GM21390 (cell line): Measurements from ENCODE around the gene PDXDC1.
"Not testable (repeated sequence)": the region's sequence is repeated elsewhere in the genome, so short reads cannot be mapped to it uniquely, and the experiment has no call there.

Experiments used
- ATAC-seq: cut with Tn5 transposase; IDR thresholded peaks from one replicate; pipeline ENCODE4 v1.9.1; 2021; ENCODE audit not compliant: unreplicated experiment

Gene PDXDC1

DNA sequence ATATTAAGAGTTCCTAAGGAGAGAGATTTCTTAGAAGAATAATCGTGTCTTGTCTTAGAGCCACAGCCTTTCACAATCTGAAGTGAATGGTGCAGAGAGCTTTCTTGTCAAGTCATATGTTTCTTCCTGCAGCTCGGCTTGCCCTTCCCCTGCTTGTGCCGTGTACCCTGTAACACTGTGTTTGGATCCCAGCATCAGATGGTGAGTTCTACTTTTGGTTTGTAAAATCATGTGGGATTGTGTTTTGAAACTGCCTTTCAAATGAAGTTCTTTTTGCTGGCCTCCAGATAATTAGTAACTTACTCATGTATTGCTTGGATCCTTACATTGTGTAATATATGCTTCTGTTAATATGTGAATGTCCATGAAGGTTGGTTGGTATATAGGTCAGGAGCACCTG, 33.8 kb downstream of the PDXDC1 start:
- not testable (repeated sequence) for ATAC-seq

- ATAC-seq = not testable (repeated sequence)
Measured at GRCh38 chr16:15012941-15013340, 38.1 kb downstream of the PDXDC1 start.

GRCh38 chr16:15015671-15016070, 40.8 kb downstream of the PDXDC1 start:
- ATAC-seq = not testable (repeated sequence)

DNA sequence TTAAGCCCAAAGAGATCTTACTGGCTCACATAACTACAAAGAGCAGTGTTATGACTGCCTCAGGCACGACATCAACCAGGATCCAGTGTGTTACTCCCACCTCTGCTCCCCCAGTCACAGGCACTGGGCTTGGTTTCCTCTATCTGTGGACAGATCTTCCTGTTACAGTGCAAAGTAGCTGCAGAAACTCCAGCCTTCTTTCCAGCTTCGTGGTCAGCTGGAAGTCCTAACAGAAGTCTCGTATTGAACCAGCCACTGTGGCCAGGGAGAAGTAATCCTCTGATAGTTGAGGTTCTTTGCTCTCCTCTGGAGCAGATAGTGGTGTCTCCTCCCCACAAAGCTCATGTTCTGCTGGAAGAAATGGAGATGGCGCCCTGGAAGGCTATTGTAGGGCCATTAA, 41.5 kb downstream of the PDXDC1 start:
- not testable (repeated sequence) for ATAC-seq

DNA sequence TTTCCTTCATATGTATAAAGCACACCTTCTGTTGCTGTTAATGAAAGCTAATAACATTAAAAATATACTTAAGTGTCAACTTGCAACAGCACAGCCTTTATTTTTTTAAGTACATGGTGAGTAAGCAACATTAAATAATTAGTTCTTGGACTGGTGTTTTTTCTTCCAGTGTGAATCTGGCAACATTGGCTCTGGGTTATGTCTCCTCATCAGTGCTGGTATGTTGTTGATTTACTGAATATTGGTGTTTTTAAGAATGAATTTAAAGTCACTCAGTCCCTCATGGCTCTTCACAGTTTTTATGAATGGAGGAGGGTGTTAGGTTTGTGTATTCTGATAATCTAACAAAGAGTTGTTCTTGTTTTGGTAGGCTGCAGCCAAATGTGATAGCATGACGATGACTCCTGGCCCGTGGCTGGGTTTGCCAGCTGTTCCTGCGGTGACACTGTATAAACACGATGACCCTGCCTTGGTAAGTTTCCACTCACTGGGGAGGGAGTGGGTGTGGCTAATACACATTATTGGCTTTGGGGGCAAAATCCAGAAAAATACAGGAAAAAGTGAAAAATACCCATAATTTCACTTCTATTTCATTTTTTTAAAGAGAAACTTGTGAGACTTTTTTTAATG, 42.2 kb downstream of the PDXDC1 start:
- not testable (repeated sequence) for ATAC-seq

DNA sequence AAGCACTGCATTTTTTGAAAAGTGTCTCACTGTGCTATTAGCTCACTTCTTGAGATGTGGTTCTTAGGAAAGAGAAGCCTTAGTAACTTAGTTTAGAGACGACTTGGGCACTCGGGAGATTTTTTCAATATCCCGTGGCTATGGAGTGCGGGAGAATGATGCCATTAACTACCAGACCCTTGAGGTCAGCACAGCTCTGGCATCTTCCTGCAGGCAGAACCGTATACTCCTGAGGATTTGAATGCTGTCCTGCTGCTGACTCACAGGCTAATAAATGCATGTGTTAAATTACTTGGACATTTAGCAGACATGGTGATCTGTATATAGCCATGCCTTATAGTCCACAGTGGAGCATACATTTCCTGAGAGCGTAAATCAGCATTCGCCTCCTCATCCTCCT, 46.6 kb downstream of the PDXDC1 start:
- not testable (repeated sequence) for ATAC-seq

DNA sequence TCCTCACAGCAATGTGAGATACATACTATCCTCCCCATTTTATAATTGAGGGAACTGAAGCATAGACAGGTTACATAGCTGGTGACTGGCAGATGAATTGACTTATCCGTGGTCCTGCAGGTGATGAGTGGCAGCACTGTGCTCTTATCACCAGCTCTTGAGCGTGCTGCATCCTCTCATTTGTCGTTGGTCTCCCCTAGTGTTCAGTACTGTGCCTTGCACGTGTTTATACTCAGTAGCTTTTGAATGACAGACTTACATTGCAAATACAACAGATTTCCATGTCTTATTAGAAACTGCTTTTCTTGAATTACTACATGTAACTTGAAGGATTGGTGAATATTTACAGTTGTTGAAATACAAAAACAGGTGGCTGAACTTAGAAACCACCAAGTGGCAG, 47.4 kb downstream of the PDXDC1 start:
- ATAC-seq = not testable (repeated sequence)

DNA sequence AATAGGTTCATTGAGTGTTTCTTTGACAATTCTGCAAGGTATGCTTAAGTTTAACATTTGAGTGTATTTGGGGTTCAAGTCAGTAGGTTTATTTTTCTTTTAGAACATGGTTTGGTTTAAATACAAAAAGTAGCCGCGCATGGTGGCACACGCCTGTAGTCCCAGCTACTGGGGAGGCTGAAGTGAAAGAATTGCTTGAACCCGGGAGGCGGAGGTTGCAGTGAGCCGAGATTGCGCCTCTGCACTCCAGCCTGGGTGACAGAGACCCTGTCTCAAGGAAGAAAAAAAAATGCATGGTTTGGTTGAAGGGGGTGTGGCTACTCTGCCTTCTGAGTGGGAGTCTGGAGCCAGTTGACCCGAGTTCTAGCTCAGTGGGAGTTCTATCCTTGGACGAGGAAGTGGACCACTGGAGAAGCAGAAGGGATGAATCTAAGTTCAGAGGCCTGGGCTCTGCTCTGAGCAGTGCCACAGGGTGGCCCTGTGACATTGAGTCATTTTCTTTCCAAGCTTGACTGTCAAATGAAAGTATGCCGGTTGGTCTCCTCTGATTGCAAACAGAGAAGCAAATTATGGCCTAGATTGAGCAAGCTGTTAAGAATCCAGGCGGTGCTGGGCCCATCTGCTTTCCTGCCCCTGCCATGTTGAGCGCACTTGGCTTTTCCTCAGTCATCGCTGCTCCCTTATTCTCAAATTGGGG, 48.7 kb downstream of the PDXDC1 start:
- ATAC-seq = not testable (repeated sequence)

DNA sequence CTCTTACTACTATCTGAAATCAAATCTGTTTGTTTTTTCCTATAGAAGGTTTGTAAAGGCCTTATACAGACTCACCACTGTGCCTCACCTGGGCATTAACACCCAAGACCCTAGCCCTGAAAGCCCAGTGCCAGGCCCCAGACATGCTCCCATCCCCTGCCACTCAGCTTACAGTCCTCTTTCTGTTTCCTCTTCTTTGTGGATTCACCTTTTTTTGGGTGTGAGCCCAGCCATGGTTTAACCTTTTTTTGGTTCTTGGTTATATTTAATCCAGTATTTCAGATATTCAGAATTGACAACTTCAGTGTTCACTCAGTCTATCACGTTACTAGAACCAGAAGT, 50.0 kb downstream of the PDXDC1 start:
- ATAC-seq = not testable (repeated sequence)

GRCh38 chr16:15025234-15025951, 50.6 kb downstream of the PDXDC1 start:
- not testable (repeated sequence) for ATAC-seq

- not testable (repeated sequence) for ATAC-seq
Measured at GRCh38 chr16:15027051-15027450, 52.2 kb downstream of the PDXDC1 start.

DNA sequence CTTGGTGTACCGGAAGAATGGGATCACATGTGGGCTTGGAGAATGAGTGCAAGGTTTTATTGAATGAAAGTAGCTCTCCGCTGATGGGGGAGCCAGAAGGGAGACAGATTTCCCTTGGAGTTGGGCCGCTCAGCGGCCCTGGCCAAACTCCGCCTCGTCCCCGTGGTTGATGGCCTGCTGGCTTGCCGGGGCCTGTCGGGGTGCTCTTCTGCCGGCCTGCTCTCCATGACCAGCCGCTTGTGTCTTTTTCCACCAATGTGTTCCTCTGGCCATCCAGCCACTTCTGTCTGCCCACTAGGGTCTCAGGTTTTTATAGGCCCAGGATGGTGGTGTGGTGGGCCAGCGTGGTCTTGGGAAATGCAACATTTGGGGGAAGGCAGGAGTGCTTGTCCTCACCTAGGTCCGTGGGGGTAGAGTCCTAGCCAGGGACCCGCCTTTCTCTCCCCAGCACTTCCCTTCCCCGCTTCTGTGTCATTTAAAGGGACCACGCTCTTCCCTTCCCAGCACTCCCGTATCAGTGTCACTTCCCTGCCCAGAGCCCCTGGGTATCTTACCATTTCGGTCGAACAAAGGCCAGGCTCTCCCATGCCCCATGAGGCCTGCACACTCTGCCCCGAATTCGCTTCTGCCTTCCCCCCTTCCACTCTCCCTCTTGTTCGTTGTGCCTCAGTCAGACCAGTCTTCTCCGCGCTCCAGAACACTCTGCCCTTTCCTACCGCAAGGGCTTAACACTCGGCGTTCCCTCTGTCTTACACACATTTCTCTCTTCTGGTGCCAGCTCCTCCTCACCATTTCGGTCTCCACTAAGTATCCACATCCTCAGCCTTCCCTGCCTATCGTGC, 52.9 kb downstream of the PDXDC1 start:
- ATAC-seq = not testable (repeated sequence)

DNA sequence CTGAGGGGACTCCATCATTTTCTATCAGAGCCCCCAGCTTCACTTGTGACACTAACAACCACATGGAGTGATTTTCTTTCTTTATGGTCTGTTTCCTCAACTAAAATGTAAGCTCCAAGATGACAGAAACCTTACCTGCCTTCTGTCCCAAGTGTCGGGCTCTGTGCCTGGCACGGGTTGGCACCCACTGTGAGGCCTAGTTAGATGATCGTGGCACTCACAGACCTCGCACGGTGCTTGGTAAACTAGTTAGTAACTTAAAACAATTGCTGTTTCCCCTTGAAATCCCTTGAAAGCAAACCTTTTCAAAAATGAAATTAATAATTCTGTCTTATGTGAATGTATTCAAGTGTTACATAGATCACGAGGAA, 53.5 kb downstream of the PDXDC1 start:
- not testable (repeated sequence) for ATAC-seq

DNA sequence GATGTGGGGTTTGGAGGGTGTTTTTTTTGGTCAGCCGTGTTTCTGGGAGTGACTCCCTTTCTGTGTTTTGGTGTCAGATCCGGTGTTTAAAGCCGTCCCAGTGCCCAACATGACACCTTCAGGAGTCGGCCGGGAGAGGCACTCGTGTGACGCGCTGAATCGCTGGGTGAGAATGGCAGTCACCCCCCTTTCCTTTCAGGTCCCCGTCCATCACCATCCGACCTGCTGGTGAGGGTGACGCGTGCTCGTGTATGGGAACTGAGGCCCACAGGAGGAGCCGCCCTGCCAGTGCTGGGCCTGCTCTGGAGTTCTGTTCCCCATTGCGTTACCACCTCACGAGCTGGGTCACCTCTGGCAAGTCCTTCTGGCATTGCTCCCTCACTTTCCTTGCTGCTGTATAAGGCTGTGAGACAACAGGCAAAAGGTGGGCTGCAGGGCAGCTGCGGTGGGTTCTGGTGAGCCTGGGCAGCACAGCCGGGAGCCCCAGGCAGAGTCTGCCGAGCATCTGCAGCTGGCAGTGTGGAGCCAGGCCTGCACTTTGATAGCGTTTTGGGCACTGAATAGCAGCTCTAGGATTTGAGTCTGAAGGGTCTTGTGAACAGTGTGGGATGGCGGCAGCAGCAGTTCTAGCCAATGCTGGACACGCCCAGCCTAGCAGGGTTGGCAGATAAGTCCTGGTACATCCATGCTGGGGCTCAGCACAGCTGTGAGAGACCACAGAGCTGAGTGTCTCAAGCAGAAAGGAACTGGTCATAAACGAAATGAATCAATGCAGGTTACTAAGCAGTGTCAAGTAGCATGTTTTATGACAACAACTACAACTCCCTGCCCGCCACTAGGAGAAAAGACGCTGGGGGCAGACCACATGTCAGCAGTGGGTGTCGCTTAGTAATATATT, 54.2 kb downstream of the PDXDC1 start:
- not testable (repeated sequence) for ATAC-seq

GRCh38 chr16:15029749-15030148, 54.9 kb downstream of the PDXDC1 start:
- ATAC-seq = not testable (repeated sequence)

DNA sequence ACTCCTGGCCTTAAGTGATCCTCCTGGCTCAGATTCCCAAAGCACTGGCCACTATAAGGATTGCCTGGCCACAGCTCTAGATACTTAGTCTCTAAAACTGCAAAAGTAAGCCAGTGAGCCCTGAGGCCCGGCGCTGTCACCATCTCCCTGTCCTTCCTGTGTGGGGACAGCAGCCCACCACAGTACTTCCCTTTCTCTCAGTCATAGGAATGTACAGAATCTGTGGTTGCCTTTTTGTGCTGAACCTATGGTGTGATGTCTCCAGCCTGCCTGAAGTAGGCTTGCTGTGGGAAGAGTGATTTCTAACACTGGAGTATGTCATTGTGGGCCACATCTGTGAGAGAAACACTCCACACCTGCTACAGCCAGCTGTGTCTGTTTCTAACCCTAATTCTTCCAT, 56.4 kb downstream of the PDXDC1 start:
- no peak for ATAC-seq

GRCh38 chr16:15031586-15031985, 56.8 kb downstream of the PDXDC1 start:
- ATAC-seq = no peak

- no peak for ATAC-seq
Measured at GRCh38 chr16:15032547-15033308, 57.9 kb downstream of the PDXDC1 start.

GRCh38 chr16:15033309-15033707, 58.5 kb downstream of the PDXDC1 start:
- no peak for ATAC-seq
